ENCODE data around the gene TMEM38B. TPM values are rescaled to one million over a fixed set of nuclear protein-coding genes. Genes with fewer than 3 reads are reported as not detected.
"Not testable (repeated sequence)": the region's sequence is repeated elsewhere in the genome, so short reads cannot be mapped to it uniquely, and the experiment has no call there.

The TMEM38B gene
- total RNA-seq, 1 donor from 2014 or later, result 6.3 TPM

GRCh38 chr9:105716146-105716545 is 21.8 kb downstream of the TMEM38B start:
- DNase-seq (ENCODE audit: low read depth in 2 of 2), result no peak

- no peak for DNase-seq (ENCODE audit: low read depth in 2 of 2)
Measured at GRCh38 chr9:105722099-105722498, 27.8 kb downstream of the TMEM38B start.

DNA sequence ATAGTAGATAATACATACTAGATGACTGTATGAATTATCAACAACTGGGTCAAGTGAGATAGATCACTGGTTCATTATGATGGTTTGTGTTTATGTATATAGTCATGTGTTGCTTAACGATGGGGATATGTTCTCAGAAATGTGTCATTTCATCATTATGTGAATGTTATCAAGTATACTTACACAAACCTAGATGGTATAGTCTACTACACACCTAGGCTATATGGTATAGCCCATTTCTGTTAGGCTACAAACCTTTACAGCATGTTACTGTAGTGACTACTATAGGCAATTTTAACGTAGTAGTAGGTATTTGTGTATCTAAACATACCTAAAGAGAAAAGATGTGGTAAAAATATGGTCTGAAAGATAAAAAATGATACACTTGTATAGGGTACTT is 31.0 kb downstream of the TMEM38B start:
- no peak for DNase-seq (ENCODE audit: low read depth in 2 of 2)

DNA sequence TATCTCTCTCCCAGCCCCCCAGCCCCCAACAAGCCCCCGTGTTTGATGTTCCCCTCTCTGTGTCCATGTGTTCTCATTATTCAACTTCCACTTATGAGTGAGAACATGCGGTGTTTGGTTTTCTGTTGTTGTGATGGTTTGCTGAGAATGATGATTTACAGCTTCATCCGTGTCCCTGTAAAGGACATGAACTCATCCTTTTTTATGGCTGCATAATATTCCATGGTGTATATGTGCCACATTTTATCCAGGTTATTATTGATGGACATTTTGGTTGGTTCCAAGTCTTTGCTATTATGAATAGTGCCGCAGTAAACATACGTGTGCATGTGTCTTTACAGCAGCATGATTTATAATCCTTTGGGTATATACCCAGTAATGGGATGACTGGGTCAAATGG is 33.9 kb downstream of the TMEM38B start:
- not testable (repeated sequence) for DNase-seq (ENCODE audit: low read depth in 2 of 2)

DNA sequence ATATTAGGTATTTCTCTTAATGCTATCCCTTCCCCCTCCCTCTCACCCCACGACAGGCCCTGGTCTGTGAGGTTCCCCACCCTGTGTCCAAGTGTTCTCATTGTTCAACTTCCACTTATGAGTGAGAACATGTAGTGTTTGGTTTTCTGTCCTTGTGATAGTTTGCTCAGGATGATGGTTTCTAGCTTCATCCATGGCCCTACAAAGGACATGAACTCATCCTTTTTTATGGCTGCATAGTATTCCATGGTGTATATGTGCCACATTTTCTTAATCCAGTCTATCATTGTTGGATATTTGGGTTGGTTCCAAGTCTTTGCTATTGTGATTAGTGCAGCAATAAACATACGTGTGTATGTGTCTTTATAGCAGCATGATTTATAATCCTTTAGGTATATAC is 37.1 kb downstream of the TMEM38B start:
- DNase-seq (ENCODE audit: low read depth in 2 of 2), result not testable (repeated sequence)

DNA sequence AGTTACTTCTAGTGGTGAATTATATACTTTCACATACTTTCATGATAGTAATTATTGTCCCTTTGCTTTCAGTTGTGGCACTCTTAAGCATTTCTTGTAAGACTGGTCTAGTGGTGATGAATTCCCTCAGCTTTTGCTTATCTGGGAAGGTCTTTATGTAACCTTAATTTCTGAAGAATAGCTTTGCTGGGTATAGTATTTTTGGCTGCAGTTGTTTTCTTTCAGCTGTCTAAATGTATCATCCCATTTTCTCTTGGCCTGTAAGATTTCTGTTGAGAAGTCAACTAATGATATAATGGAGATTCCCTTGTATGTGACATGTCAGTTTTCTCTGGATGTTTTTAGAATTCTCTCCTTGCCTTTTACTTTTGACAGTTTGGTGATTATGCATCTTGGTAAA is 41.0 kb downstream of the TMEM38B start:
- no peak for DNase-seq (ENCODE audit: low read depth in 2 of 2)

GRCh38 chr9:105737205-105737604 is 42.9 kb downstream of the TMEM38B start:
- DNase-seq (ENCODE audit: low read depth in 2 of 2), result no peak

DNA sequence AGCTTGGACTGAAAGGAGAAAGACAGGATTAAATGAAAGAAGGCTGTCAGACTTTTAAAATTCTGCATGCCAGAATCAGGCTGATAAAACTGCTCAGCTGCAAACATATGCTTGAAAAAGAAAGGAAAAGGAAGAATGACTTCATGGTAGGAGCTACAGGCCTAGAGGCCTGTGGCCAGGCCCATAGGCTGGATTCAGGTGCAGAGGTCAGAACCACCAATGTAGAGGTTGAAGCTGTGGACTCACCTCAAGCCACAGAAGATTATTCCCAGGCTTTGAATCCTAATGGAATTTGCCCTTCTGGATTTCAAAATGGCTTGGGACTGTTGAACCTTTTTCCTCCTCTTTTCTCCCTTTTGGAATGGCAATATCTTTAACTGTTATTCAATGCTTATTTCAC is 47.7 kb downstream of the TMEM38B start:
- DNase-seq (ENCODE audit: low read depth in 2 of 2), result no peak

DNA sequence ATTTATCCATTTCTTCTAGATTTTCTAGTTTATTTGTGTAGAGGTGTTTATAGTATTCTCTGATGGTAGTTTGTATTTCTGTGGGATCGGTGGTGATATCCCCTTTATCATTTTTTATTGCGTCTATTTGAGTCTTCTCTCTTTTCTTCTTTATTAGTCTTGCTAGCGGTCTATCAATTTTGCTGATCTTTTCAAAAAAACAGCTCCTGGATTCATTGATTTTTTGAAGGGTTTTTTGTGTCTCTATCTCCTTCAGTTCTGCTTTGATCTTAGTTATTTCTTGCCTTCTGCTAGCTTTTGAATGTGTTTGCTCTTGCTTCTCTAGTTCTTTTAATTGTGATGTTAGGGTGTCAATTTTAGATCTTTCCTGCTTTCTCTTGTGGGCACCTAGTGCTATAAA is 53.0 kb downstream of the TMEM38B start:
- DNase-seq (ENCODE audit: low read depth in 2 of 2), result not testable (repeated sequence)

- DNase-seq (ENCODE audit: low read depth in 2 of 2), result no peak
Measured at GRCh38 chr9:105751761-105752160, 57.4 kb downstream of the TMEM38B start.

- DNase-seq (ENCODE audit: low read depth in 2 of 2), result no peak
Measured at GRCh38 chr9:105757496-105758251, 63.3 kb downstream of the TMEM38B start.

- DNase-seq (ENCODE audit: low read depth in 2 of 2), result no peak
Measured at GRCh38 chr9:105760053-105760452, 65.7 kb downstream of the TMEM38B start.

DNA sequence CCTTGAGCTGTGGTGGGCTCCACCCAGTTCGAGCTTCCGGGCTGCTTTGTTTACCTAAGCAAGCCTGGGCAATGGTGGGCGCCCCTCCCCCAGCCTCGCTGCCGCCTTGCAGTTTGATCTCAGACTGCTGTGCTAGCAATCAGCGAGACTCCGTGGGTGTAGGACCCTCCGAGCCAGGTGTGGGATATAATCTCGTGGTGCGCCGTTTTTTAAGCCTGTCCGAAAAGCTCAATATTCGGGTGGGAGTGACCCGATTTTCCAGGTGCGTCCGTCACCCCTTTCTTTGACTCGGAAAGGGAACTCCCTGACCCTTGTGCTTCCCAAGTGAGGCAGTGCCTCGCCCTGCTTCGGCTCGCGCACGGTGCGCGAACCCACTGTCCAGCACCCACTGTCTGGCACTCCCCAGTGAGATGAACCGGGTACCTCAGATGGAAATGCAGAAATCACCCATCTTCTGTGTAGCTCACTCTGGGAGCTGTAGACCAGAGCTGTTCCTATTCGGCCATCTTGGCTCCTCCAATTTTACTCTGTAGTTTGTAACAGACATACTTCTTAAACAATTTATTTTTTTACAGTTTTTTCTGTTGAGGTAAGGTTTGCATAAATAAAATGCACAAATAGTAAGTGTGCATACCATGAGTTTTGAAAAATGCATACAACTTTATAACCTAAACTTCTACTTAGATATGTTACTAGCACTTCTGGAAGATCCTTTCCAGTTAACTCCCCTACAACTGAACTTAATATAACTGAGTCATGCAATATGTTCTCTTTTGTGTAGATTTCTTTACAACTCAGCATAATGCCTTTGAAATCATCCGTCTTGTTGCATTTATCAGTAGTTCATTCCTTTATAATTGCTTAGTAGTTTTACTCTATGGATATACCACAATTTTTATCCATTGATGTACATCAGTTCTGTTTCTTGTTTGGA is 88.5 kb downstream of the TMEM38B start:
- not testable (repeated sequence) for DNase-seq (ENCODE audit: low read depth in 2 of 2)

- DNase-seq (ENCODE audit: low read depth in 2 of 2), result not testable (repeated sequence)
Measured at GRCh38 chr9:105783495-105783872, 89.1 kb downstream of the TMEM38B start.

GRCh38 chr9:105786796-105787195 is 92.5 kb downstream of the TMEM38B start:
- not testable (repeated sequence) for DNase-seq (ENCODE audit: low read depth in 2 of 2)

- DNase-seq (ENCODE audit: low read depth in 2 of 2), result no peak
Measured at GRCh38 chr9:105816202-105816744, 121.9 kb downstream of the TMEM38B start.

GRCh38 chr9:105816981-105817380 is 122.6 kb downstream of the TMEM38B start:
- no peak for DNase-seq (ENCODE audit: low read depth in 2 of 2)

DNA sequence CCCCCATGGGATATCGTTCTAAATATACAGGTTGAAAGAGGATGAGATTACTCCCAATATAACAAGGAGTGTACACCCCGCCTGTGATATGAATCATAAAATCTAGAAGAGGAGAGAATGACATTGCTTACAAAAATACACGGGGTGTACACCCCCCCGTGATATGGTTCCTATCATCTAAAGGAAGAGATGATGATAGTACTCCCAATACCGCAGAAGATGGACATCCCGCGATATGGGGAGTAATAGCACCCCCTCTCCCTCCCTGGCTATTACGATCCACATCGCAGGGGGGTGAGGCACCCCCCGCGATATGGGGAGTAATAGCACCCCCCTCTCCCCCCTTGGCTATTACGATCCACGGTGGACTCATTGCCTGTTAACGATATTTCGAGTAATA is 124.6 kb downstream of the TMEM38B start:
- no peak for DNase-seq (ENCODE audit: low read depth in 2 of 2)

GRCh38 chr9:105822814-105823213 is 128.5 kb downstream of the TMEM38B start:
- DNase-seq (ENCODE audit: low read depth in 2 of 2), result no peak
